Measurements from ENCODE around the gene ENPP1. TPM values are rescaled to one million over a fixed set of nuclear protein-coding genes. Genes with fewer than 3 reads are reported as not detected.

ENPP1 gene
- total RNA-seq, 2 experiments from 2014 or later: 0.34 TPM; not detected in 1

DNA sequence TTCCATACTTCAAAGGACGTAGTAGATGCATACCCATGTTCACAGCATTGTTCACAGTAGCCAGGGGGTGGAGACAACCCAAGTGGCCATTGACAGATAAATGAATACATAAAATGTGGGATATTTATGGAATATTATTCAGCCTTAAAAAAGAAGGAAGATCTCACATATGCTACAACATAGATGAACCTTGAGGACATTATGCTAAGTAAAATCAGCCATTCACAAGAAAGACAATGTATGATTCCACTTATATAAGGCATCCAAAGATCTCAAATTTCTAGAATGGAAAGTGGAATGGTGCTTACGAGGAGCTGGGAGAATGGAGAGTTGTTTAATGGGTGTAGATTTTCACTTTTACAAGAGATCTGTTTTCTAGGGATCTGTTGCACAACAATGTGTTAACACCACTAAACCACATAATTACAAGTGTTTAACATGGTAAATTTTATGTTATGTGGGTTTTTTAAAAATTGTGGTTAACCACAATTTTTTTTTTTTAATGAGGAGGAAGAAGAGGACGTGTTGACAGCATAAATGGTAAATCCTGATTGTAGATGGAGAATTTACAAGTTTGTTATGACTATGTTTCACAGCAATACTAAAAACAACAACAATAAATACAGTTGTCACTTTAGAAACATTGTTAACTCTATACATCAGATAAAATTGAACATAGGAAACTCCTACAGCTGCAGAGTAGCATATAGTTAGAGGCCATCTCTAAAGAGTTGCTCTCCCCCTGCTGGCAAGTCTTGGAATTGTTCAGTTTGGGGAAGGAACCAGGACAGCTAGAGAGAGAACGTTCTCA, 101.8 kb downstream of the ENPP1 start:
- no peaks in the 10 kb centered on the region for H3K9me2 ChIP-seq (ENCODE audit: insufficient read depth, low read length)
- no TSS peak for BruUV-seq (replicated peaks)
- no peaks in the 10 kb centered on the region for H4K20me1 ChIP-seq (ENCODE audit: insufficient read depth, low read length)
- H3K36me3 ChIP-seq (ENCODE audit: insufficient read depth, low read length): no peaks in the 10 kb centered on the region
- TF ChIP-seq, protein P1, sequence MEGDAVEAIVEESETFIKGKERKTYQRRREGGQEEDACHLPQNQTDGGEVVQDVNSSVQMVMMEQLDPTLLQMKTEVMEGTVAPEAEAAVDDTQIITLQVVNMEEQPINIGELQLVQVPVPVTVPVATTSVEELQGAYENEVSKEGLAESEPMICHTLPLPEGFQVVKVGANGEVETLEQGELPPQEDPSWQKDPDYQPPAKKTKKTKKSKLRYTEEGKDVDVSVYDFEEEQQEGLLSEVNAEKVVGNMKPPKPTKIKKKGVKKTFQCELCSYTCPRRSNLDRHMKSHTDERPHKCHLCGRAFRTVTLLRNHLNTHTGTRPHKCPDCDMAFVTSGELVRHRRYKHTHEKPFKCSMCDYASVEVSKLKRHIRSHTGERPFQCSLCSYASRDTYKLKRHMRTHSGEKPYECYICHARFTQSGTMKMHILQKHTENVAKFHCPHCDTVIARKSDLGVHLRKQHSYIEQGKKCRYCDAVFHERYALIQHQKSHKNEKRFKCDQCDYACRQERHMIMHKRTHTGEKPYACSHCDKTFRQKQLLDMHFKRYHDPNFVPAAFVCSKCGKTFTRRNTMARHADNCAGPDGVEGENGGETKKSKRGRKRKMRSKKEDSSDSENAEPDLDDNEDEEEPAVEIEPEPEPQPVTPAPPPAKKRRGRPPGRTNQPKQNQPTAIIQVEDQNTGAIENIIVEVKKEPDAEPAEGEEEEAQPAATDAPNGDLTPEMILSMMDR (conservative IDR thresholded peaks at IDR 0.05; ENCODE audit: low read length): peak; percentile 94
- TF ChIP-seq EZH2phosphoT487 (IDR thresholded peaks at IDR 0.05; ENCODE audit: borderline replicate concordance, low read depth, low read length): no peak
- DNase-seq (ENCODE audit: low spot score): peak; percentile 79
- no peak overlapping the region for H2AFZ ChIP-seq (ENCODE audit: low read length)
- H3K4me2 ChIP-seq (ENCODE audit: low read length): no peak overlapping the region
- no peak overlapping the region for H3K27ac ChIP-seq (ENCODE audit: low read depth, low read length, poor library complexity, severe bottlenecking)
- H3K79me2 ChIP-seq (ENCODE audit: insufficient read depth, low read depth, low read length): no peaks in the 10 kb centered on the region
- H3K4me3 ChIP-seq (ENCODE audit: low read depth, low read length, poor library complexity, severe bottlenecking): no peak overlapping the region
- POLR2A ChIA-PET: interaction anchor here (0.6 to 1.4 kb wide), 4 partner anchors 12 to 553 kb away, joined by 3 to 4 read pairs (median 4); no protein-coding TSS in a partner anchor
- no peaks in the 10 kb centered on the region for H3K9me3 ChIP-seq (ENCODE audit: low read length)
- peaks cover 6% of the 10 kb centered on the region for H3K4me1 ChIP-seq (ENCODE audit: insufficient read depth, low read length, poor library complexity, severe bottlenecking)
- intact Hi-C loops (cut with micrococcal nuclease; ENCODE audit: unreplicated experiment): loop anchor here (10.0 kb wide), 3 partner anchors 605 to 905 kb away; partner anchors contain the start of genes RPS12 and STX7
- CTCF ChIA-PET (ENCODE audit: unreplicated experiment): interaction anchor here (0.7 kb wide), 1 partner anchor 214 kb away, joined by 4 read pairs; no protein-coding TSS in a partner anchor

- POLR2A ChIA-PET: interaction anchor here (0.6 to 1.4 kb wide), 4 partner anchors 13 to 553 kb away, joined by 3 to 4 read pairs (median 4); no protein-coding TSS in a partner anchor
- BruUV-seq (replicated peaks): no TSS peak
- Histone ChIP-seq H3K4me2 (ENCODE audit: low read length) (no peak overlapping the region), H3K9me2 (ENCODE audit: insufficient read depth, low read length) (no peaks in the 10 kb centered on the region), H3K4me1 (ENCODE audit: insufficient read depth, low read length, poor library complexity, severe bottlenecking) (peaks cover 6% of the 10 kb centered on the region), H3K9me3 (ENCODE audit: low read length) (no peaks in the 10 kb centered on the region), H3K4me3 (ENCODE audit: low read depth, low read length, poor library complexity, severe bottlenecking) (no peak overlapping the region), H3K79me2 (ENCODE audit: insufficient read depth, low read depth, low read length) (no peaks in the 10 kb centered on the region), H3K27ac (ENCODE audit: low read depth, low read length, poor library complexity, severe bottlenecking) (no peak overlapping the region), H4K20me1 (ENCODE audit: insufficient read depth, low read length) (no peaks in the 10 kb centered on the region), H2AFZ (ENCODE audit: low read length) (no peak overlapping the region), H3K36me3 (ENCODE audit: insufficient read depth, low read length) (no peaks in the 10 kb centered on the region)
- intact Hi-C loops (cut with micrococcal nuclease; ENCODE audit: unreplicated experiment): loop anchor here (10.0 kb wide), 3 partner anchors 605 to 905 kb away; partner anchors contain the start of genes RPS12 and STX7
- TF ChIP-seq EZH2phosphoT487 (IDR thresholded peaks at IDR 0.05; ENCODE audit: borderline replicate concordance, low read depth, low read length): no peak
- TF ChIP-seq, protein P1 (conservative IDR thresholded peaks at IDR 0.05; ENCODE audit: low read length): peak; percentile 30; the same call in 1 of the 2 replicates
- CTCF ChIA-PET (ENCODE audit: unreplicated experiment): interaction anchor here (0.7 kb wide), 1 partner anchor 215 kb away, joined by 4 read pairs; no protein-coding TSS in a partner anchor
- DNase-seq (ENCODE audit: low spot score): no peak
Observed at GRCh38 chr6:131910219-131910589, 102.4 kb downstream of the ENPP1 start.

All from OCI-LY7 (cell line).